Left lobe of liver (tissue), 2 donors: Measurements from ENCODE around the gene TMED3. TPM values are rescaled to one million over a fixed set of nuclear protein-coding genes. Genes with fewer than 3 reads are reported as not detected.
"Not testable (repeated sequence)": the region's sequence is repeated elsewhere in the genome, so short reads cannot be mapped to it uniquely, and the experiment has no call there.

Source experiments
- ATAC-seq: fragments of 200-7000 bp; cut with Tn5 transposase; one replicate; pipeline ENCODE4 v1.9.1; 2020; ENCODE audit warnings: mild to moderate bottlenecking, moderate library complexity
- DNase-seq: peaks from one replicate; pipeline ENCODE4 v3.0.0-alpha.2; 2020; ENCODE audit warnings: low spot score
- total RNA-seq: library from RNA; stranded (reverse); gene quantifications from one replicate; pipeline ENCODE4 v1.2.1, GENCODE V29; 2021
- donor health status: DM: no; HTN: no; CAD: no; lungs with moderate emphysema.
- donor health status: DM: no; HTN: yes; CAD: no.

The TMED3 gene
- total RNA-seq, 1 donor from 2014 or later, result 5.9 TPM

DNA sequence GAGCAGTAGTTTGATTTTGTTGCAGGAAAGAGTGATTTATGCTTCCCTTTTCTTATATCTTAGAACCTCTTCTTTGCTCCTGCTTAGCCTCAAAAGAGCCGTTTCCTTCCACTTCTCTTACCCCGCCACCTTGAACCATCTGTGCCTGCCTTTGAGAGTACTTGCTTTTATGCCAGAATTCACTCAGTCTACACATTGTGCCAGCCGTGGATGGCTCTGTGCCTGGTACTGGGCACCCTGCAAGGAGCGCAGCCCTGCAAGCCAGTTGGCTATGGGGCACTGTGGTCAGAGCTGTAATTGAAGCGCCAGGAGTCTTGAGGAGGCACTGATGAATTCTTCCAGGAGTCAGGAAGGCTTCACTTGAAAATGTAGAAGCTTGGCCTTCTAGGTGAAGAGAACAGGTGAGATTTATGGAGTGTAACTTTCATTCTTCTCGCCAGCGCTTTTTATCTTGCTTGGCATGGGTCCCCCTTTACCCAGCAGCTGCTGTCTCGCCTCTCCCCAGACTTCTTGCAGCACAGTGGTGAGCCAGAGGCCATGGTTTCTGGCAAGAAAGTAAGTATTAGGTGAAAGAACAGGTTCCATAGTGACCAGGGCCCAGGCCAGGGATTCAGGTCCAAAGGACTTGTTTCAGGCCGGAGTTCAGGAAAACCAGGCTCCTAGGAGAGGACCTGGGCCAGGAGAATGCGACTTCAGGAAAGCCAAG lies 4.9 kb downstream of the TMED3 start:
- DNase-seq, result no peak
- no peak for ATAC-seq

DNA sequence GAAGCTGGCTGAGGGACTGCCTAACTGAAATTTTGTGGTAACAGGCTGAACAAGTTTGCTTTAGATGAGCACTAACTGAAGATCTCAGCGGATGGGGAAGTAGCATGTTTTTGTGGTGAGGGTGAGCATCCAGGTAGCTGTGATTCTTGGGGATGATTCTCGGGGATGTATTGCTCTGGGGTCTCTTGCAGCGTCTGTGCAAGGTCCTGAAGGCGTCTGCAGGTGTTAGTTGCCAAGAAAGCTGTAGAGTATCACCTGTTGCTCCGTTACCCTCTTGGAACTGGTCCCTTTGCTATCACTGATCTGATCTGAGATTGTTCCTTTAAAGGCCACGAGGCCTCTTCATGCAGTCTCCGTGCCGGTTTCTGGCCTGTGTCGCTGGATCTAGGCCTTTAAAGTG lies 6.0 kb downstream of the TMED3 start:
- no peak for DNase-seq
- no peak for ATAC-seq

DNA sequence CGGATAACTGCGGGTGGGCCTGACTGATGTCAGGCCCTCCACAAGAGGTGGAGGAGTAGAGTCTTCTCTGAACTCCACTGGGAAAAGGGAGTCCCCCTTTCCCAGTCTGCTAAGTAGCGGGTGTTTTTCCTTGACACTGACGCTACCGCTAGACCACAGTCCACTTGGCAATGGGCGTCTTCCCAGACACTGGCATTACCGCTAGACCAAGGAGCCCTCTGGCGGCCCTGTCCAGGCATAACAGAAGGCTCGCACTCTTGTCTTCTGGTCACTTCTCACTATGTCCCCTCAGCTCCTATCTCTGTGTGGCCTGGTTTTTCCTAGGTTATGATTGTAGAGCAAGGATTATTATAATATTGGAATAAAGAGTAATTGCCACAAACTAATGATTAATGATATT lies 9.1 kb downstream of the TMED3 start:
- not testable (repeated sequence) for ATAC-seq, DNase-seq

DNA sequence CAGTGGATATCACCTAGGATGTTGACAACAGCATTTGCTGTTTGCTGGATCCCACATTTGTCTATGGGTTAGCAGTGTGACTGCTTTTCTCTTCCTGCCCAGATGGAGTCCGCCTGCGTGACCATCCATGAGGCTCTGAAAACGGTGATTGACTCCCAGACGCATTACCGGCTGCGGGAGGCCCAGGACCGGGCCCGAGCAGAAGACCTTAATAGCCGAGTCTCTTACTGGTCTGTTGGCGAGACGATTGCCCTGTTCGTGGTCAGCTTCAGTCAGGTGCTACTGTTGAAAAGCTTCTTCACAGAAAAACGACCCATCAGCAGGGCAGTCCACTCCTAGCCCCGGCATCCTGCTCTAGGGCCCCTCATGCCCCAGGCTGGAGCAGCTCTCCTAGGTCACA lies 11.0 kb downstream of the TMED3 start:
- DNase-seq (no peak), ATAC-seq (no peak)

DNA sequence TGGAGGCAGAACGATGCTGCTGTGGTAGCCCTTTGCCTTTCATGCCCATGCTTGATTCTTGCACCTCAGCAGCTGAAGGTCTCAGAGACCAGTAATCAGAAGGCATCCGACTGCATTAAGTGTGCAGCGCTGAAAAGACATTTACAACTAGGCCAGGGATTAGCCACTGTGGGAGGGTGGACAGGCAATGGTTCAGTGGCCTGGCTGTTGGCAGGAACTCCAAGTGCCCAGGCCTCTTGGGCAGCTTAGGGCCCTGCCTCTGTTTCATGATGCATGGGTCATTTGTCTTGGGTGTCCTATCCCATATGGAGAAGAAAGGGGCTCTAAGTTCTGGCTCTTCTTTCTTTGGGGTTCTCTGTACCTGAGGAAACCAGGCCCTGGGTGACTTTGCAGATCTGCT lies 11.4 kb downstream of the TMED3 start:
- ATAC-seq (no peak), DNase-seq (no peak)

DNA sequence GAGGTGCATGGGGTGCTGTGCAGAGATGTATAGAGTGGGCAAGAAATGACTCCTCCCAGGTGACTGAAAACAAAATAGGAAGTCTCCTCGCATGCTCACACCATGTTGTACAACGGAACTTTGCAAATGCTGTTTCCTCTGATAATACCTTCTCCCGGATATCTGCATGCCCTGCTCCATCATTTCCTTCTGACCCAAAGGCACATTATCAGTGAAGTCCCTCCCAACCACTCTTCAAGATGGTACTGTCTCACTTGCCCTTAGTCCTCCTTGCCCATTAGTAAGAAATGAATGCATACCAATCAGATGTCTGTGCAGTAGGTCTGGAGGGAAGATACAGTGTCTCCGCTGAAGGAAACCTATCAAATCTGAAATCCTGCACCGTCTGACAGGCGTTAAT lies 12.0 kb downstream of the TMED3 start:
- ATAC-seq, result peak; percentile 57
- no peak for DNase-seq

DNA sequence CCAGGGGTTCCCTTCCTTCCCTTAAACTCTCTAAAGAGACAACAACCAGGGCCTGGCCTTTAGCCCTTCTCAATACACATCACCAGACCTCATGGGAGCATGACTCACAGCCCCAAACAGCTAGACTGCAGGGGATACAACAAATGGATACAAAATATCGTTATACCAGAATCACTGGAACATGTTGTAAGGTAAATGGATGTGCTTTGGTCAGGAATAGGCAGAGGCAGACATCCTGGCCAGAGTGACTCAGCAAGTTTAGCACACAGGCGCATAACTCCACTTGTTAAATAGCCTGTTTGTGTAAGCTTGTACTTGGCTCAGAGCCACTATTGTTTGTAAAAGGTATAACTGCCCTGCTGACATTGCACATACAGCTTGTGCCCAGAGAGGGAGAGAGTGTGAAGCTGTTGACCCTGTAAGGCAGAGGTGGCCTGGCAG lies 18.3 kb downstream of the TMED3 start:
- no peak for ATAC-seq
- no peak for DNase-seq

DNA sequence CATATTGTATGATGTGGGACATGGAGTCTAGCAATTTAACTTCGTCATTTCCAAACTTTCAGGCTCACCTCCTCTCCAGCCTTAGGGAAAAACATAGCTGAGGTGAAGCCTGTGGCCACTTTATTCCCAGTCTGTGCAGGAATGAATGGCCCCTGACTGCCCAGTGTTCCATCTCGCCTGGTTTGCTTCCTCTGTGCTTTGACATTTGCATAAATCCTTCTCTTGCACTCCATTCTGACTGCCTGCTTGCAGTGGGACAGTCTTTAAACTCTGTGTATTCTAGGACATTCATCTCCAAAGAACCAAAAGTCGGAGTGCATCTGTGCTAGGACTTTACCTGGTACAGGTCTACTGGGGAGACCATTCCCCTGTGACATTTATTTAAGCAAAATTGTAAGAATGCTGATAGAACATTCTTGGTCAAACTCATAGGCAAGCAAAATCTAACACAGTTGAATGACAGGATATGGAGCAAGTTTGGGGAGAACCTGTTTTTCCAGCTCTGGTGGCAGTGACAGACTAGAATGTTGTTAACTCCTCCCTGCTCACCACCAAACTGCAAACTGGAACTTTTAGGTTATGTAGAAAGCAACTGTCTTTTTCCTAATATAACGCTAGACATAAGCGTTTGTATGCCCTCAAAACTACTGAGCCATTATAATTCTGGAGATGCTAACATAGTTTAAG lies 22.1 kb downstream of the TMED3 start:
- no peak for ATAC-seq
- no peak for DNase-seq

DNA sequence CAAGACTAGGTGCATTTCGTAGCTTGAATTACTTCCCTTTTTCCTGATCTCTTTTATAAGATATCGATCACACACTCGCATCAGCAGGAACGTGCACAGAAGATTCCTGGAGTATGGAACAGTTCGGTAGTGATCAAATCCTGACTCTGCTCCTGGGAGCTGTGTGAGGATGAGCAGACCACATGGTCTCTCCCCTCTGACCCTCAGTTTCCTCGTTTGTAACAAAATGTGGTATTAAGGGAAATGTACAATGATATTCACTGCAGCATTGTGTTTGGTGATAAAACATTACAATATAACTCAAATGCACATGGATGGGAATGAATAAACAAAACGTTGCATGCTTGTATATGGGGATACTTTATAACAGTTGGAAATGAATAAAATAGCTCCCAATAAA lies 26.7 kb downstream of the TMED3 start:
- ATAC-seq (no peak), DNase-seq (no peak)

DNA sequence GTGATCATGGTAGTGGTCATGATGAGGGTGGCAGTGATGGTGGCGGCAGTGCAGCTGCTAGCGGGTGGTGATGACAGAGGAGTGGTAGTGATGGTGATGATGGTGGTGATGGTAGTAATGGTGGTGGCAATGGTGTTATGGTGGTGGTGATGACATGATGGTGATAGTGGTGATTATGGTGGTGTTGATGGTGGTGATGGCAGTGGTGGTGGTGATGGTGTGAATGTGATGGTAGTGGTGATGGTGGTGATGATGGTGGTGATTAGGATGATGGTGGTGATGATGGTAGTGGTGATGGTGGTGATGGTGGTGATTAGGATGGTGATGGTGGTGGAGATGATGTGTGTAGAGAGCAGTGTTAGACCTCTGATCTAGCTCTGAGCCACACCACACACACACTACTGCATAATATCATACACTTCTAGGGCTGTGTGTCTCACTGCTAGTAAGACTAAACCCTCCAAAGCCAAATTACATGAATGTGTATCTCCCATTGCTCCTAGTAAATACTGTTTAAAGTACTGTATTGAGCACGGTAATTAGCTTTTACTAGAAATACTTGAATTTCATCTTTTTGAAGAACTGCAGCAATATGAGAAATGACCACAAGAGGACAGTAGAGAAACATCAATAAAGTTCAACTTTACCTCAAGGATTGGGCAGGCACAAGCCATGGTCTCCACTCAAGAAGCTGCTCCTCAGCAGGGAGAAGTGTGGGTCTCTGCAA lies 28.8 kb downstream of the TMED3 start:
- ATAC-seq (peak; percentile 67), DNase-seq (no peak)

DNA sequence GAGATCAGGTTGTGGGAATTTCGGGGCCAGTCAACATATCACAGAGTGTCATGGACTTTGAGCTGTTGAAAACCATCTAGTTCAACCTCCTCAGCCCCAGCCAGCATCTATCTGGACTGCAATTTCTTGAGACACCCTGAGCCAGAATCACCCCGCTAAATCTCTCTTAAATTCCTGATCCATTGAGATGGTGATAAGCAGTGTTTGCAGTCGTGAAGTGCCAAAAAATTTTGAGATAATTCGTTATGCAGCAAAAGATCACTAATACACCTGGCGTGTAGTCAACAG lies 29.3 kb downstream of the TMED3 start:
- ATAC-seq (no peak), DNase-seq (no peak)

DNA sequence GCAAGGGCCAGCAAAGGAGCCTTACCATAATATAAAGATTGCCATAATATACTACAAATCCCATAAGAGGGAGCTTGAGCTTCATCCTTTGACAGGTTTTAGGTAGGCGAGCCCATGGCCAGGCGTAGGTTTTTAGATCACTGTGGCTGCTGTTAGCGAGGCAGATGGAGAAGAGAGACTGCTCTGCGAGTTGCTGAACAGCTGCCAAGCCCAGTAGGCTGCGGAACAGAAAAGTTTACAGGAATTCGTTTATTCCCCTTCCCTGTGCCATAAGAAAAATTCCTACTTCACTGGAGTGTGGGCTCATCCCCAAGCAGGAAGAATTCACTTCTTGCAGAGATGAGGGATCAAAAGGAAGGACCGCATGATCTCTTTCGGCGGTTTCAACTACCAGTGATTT lies 30.5 kb downstream of the TMED3 start:
- ATAC-seq (no peak), DNase-seq (no peak)

DNA sequence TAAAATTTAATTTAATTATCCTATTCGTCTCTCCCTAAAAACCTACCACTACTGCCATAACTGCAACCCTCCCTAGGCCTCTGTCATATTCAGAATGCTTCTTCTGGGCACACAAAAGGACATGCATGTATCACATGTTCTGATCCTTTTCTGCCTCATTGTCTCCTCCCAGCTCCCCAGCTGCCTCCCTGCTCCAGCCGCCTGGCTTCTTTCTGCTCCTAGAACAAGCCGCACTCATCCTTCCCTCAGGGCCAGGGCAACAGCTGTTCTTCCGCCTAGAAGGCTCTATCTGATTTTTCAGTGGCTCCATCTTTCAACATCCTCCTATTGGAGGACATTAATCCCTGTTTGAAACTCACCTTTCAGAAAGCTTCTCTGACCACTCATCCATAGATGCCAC lies 38.6 kb downstream of the TMED3 start:
- ATAC-seq, result no peak
- DNase-seq, result no peak

DNA sequence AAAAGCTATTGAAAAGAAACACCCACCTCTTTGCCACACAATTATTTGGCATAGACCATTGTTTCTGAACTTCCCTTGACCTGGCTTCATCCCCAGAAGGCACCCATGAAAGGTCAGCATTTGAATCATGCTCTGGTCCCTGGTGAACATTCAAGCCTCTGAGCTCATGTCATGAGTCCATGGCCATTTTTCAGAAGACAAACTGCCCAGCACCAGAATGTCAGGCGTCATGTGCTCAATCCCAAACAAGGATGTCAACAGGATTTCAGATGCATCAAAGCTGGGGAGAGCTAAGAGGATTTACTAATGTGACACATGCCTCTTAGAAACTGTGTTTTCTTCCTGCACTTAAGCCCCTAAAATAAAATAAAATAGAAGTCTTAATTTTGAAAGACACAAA lies 41.3 kb downstream of the TMED3 start:
- DNase-seq (no peak), ATAC-seq (no peak)

DNA sequence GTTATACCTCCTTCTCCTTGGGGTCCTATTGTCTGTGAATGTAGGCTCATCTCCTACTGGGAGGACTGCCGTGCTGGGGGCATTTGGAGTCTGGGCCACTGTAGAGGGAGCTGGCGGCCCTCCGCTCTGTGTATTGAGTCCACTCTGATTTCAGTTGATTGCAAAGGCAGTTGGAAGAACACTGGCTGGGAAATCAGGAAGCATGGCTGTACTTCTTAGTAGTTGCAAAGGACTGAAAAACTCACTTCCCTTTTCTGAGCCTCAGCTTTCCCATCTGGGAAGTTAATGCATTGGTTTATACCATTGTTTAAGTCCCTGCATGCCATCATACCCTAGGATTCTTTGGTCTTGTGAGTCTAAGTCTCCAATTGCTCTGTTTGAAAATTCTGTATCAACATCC lies 46.7 kb downstream of the TMED3 start:
- ATAC-seq (no peak), DNase-seq (no peak)

DNA sequence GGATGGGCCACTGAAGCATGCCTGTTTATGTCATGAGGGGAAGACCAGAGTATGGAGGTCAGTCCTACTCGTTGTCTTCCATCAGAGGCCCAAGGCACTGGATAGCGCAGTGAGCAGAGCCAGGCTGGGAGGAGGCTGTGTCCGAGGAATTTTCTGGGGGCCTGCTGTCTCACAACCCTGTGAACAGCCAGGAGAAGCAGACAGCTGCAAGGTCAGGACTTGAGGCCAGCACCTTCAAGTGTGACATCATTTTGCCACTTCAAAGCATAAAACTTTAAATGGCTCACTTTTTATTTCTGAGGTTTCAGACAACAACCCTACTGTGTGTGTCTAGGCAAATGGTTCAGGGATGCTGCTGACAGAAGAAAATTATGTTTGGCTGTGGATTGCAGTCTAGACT lies 47.2 kb downstream of the TMED3 start:
- ATAC-seq (no peak), DNase-seq (no peak)

DNA sequence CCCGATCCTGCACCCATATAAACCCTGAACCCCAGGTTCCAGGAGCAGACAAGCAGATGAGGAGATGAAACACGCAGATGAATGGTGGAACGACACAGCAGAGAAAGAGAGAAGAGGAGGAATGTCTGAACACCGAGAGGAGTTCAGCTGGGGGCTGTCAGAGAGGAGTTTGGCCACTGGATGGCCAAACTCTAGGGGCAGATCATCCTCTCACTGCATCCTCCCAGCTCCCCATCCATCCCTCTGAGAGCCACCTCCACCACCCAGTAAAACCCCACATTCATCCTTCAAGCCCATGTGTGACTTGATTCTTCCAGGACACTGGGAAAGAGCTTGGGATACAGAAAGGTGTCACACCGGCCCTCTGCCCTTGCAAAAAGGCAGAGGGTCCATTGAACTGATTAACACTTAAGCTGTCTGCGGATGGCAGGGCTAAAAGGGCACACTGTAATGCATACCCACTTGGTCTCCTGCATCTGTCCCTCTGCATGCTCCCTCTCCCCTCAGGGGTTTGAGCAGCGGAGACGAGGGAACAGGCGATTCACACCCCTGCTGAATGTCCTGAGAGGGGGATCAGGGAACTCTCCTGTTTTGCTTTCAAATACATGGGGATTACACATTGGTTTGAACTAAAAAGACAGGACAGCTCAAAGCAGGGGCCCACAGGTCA lies 53.8 kb downstream of the TMED3 start:
- no peak for ATAC-seq
- DNase-seq, result no peak

DNA sequence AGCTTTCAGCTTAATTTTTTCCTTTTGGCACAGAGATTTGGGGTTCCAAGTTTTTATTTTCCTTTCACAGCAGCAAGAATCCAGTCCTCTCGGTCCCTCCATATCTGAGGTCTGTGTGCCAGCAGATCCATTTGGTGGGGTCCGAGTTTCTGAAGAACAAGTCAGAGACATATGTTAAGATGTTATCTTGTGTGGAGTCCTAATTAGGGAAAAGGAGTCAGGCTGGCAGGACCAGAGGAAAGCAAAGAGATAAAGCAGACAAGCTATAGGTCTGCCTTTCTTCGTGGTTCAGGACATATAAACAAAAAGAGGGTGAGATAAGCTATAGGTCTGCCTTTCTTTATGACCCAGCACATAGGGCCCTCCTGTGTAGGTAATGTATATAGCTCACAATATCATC lies 54.9 kb downstream of the TMED3 start:
- DNase-seq (no peak), ATAC-seq (no peak)

DNA sequence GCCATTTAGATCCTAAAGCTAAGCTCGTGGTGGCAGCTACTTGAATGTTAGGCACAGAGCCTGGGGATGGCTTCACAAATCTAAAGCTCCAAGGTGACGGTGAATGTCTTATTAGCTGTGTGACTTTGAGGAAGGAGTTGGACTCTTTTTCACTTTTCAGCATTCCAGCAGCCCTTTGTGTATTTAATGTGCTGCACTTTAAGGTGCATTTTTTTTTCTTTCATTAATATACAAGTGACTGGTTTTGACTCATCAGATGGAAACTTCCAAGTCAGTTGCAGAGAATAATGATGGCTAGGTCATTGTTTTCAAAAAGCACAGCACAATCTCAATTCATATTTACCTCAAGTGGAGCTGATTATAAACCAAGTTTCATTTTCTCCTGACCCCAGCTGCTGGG lies 55.8 kb downstream of the TMED3 start:
- ATAC-seq (no peak), DNase-seq (no peak)

DNA sequence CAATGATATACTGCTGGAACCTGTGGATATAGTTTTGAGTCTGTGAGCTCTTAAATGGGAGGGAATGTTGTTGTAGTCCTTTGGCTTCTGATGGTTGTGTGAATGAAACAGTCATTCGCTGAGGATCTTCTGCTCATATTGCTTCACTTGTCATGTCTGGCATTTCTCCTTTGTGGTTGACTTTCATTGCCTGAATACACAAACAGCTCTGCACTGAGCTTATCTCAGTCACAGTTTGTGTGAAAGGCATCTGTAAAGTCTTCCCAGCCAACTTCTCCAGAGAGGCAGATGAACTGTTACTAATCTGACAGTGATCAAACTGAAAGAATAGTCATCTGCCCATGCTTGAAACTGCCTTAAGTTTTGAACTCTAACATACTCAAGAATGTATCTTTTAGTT lies 59.8 kb downstream of the TMED3 start:
- DNase-seq (no peak), ATAC-seq (no peak)

DNA sequence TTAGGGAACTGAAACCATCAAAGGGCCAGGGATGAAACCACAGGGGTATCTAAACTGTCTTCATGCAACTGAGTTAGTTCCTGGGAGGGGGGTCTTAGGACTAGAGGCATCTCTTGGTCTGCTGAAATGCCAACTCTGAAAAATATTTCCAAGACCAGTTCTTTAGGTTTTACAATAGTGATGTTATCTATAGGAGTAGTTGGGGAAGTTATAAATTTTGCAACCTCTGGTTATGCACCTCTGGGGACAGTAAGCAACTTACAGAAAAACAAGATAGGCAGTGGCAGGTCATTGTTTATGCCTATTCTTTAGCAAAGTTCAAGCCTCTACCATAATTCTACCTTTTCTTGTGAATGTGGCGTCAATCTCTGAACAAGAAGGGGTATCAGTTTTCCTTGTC lies 60.7 kb downstream of the TMED3 start:
- ATAC-seq (no peak), DNase-seq (no peak)

DNA sequence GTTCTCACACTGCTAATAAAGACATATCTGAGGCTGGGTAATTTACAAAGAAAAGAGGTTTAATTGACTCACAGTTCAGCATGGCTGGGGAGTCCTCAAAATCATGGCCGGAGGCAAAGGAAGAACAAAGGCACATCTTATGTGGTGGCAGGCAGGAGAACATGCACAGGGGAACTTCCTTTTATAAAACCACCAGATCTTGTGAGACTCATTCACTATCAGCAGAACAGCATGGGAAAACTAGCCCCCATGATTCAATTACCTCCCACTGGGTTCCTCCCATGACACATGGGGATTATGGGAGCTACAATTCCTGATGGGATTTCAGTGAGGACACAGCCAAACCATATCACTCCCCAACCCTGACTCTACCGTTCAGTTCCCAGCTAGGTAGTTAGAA lies 61.5 kb downstream of the TMED3 start:
- DNase-seq (no peak), ATAC-seq (no peak)
